Right renal pelvis (tissue), 4 donors: ENCODE results near the gene DNAJC21. TPM values are rescaled to one million over a fixed set of nuclear protein-coding genes. Genes with fewer than 3 reads are reported as not detected.
A peak's percentile ranks its signal among the peaks of the same experiment; 100 is the strongest.
"Not testable (repeated sequence)": the region's sequence is repeated elsewhere in the genome, so short reads cannot be mapped to it uniquely, and the experiment has no call there.

Source experiments
- DNase-seq, 4 donors: peaks; one replicate each; pipeline ENCODE4 v3.0.0-alpha.2; 2013; ENCODE audit warnings: low read depth in 4 of 4, low spot score in 3 of 4, missing footprints in 1 of 4
- polyA plus RNA-seq, 4 donors: library from polyadenylated mRNA; unstranded; fragments of 120-200 nt; gene quantifications; one replicate each; pipeline ENCODE4 v1.2.1, GENCODE V29; 2013; ENCODE audit not compliant: insufficient read length in 4 of 4

The DNAJC21 gene
- polyA plus RNA-seq, 4 donors: 70.2 to 77.2 (median 73.3) TPM

DNA sequence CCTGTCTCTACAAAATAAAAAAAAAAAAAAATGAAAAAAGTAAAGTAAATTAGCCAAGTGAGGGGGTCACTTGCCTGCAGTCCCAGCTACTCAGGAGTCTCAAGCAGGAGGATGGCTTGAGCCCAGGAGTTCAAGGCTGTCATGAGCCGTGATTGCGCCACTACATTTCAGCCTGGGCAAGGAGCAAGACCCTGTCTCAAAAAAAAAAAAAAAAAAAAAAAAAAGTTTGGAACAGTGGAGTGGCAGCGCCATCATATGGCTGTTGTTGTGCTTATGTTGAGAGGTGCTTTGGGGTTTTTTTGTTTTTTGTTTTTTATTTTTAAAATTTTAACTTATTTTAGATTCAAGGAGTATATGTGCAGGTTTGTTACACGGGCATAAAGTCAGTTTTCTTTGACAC is 10.3 kb upstream of the DNAJC21 start:
- no peak for DNase-seq

DNA sequence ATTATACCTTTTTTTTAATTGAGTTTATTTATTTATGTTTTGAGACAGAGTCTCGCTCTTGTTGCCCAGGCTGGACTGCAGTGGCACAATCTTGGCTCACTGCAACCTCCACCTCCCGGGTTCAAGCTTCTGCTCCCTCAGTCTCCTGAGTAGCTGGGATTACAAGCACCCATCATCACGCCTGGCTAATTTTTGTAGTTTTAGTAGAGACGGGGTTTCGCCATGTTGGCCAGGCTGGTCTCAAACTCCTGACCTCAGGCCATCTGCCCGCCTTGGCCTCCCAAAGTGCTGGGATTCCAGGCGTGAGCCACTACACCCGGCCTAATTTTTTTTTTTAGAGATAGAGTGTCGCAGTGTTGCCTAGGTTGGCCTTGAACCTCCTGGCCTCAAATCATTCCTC is 6.1 kb upstream of the DNAJC21 start:
- not testable (repeated sequence) for DNase-seq

DNA sequence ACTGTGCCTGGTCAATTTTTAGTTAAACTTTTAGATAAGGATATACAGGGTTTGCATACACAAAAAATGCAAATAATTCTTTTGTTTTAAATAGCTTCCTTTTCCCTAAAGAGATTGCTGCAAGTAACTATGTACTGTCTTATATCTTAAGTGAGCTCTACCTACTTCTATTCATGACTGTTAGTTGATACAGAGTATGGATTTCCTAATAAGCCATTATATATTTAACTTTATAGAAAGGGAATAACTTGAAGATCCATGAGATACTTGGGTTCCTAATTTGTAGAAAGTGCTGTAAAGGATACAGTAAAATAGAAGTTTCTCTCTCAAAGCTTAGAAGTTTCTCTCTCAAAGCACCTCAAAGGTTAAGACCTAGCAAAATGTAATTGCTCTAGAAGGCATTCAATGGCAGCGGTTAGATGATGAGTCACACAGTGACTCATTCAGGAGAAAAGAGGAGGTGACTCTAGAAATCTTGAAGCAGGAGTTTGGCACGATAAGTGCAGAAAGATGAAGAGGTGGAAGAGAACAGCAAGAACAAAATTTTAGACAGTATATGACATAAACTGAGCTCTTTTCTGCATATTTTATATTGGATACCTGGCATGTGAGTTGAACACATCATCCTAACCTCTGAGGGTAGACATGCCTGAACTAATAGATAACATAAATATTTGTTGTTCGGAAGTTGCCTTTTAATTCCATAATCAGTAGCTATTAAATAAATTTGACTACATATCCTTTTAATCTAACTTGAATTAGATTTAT is 5.5 kb upstream of the DNAJC21 start:
- DNase-seq: no peak

DNA sequence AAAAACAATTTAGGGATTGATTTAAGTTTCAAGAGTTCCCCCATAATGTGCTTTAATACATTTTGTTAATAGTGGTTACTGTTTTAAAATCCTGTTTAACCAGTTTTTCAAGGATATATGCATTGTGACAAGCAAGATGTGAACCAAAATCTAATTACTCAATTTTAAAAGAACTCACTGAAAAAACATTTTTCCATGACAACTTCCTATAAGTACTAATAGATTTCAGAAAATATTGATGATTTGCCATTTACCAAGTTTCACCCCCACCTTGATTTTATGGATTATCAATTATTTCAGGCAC is 4.9 kb upstream of the DNAJC21 start:
- DNase-seq: no peak

DNA sequence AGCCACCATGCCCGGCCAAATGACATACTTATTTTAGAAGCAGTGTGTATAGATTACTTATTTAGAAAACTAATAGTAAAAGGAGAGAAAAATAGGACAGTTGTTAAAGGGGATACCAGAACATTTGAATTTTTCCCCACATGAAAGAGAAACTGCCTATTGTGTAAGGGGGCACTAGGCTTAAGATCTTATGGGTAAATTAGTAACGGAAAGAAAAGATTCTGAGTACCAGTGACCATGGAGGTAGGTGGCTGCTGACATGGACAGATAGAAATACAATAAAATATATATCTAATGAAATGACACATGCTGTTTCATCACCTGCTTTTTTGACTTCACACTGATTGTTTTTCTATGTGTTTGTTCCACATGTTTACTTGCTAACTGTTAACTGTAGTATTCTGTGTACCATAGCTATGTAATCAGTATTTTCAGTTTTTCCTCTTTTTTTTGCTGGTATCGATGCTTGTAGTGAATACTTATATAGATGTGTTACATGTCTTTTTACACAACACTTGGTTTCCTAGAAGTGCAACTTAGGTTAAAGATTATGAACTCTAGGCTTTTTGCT is 3.0 kb upstream of the DNAJC21 start:
- no peak for DNase-seq

DNA sequence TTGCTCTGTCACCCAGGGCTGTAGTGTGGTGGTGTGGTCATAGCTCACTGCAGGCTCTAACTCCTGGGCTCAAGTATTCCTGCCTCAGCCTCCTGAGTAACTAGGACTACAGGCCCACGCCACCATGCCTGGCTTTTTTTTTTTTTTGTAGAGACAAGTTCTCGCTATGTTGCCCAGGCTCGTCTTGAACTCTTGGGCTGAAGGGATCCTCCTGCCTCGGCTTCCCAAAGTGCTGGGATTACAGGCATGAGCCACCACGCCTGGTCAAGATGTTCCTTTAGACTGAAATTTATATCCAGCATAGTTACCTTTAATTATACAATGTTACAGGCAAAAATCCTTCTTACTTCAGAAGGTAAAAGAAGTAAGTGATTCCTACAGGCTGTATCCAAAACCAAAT is 1.6 kb upstream of the DNAJC21 start:
- DNase-seq: no peak

DNA sequence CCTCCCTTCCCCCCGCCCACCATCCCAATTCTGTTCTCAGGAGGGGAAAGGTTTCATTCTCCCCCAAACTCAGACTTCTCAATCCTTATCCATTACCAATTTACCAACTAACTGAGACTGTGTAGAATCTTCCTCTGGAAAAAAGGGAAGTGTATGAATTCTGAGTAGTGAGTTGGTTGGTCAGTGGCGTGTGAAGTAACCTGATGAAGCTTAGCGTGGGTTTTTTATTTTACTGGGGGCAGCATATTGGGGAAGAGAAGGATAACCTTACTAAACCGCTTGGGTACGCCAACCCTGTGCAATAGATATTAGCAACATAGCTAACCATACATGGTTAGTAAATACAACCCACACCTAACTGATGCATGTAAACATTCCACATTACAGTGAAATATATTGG is 1.1 kb upstream of the DNAJC21 start:
- DNase-seq: no peak

DNA sequence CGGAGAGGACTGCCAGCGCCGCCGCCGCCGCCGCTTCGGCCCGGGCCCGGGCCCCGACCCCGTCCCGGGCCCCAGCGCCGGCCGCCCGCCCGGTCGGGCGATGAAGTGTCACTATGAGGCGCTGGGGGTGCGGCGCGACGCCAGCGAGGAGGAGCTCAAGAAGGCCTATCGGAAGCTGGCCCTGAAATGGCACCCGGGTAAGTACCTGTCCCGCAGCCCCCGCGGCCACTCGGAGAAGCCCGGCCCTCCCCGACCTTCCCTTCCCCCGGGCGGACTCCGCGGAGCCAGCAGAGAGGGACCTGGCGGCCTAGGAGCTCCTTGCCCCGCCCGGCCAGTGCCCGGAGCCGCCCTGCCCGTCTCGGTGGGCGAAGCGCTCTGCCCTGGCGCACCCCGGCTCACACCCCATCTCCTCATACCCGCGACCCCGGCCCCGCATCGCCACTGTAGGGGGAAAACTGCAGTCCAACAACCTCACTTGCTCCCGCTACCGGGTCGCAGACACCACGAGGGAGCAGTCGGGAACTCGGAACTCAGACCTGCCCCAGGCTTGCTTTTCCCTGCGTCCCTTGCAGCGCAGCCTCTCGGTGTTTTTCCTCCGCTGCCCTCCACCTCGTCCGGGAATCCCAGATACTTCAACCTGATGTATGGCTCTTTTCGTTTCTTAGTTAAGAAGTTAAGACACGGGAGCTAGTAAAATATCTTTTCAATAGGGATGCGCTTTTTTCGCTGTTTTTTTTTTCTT is 532 bp downstream of the DNAJC21 start:
- peak; percentile 54 to 67 (median 61) for DNase-seq

DNA sequence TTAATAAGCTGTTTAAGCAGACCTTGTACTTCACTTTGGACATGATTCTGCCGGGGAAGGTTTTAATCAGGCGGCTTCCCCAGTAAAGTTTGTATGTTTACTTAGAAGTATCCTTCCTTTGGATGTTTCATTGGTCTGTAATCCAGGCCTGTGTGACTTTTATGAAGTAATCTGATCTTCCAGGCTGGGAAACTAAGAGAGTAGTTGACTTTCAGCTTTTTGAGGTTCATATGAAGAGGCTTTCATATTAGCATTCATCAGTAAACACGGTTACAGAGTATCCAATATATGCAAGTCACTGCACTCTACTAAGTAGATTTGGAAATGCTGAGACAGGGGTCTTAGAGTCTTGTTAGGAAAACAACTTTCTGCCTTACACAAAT is 1.1 kb downstream of the DNAJC21 start:
- DNase-seq: no peak

DNA sequence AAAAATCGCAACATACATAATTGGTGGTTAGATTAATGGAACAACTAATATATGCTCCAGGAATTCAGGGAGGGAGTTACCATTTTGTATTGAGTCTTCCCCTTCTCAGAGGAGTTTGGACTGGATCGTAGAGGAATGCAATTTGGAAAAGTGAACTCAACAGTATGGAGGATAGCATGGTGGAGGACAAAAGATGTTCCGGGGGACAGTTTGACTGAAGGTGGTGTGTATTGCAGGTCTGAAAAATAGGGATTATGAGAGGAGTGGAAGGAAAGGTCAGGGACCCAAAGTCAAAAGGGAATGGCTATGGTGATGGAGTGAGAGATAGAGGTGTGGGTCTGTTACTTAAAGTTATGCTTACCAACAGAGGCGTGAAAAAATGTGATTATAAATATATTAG is 1.5 kb downstream of the DNAJC21 start:
- no peak for DNase-seq

DNA sequence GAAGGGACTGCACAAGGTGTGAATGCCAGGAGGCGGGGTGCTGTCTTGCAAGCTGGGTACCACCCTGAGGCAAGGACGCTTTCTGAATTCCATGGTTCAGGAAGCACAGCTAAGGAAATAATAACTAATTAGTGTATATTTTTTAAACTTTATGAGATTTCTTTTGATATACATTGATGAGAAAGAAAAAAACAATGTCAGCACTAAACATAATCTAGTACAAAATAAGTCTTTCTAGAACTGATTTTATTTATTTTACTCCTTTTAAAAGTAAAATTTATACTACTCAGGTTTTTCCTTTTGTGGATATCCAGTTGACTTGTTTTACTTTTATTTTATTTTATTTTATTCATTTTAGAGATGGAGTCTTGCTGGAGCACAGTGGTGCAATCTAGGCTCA is 3.6 kb downstream of the DNAJC21 start:
- DNase-seq: no peak

DNA sequence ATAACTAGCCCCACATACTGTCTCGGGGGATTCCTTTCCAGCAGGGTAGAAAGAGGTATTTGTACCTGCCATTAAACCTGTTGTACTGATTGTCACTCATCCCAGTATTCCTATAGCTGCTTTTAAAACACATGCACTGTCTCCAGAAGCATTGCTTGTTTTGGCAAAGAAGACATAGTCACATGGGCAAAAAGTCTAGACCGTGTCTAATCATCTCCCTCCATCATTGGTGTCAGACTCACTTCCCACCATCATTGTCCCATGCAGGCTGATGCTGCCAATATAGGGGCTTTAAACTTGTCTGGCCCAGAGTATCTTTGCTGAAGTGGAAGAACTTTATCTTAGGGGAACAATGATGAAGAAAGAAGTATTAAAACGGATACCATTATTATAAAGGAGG is 12.6 kb downstream of the DNAJC21 start:
- no peak for DNase-seq

DNA sequence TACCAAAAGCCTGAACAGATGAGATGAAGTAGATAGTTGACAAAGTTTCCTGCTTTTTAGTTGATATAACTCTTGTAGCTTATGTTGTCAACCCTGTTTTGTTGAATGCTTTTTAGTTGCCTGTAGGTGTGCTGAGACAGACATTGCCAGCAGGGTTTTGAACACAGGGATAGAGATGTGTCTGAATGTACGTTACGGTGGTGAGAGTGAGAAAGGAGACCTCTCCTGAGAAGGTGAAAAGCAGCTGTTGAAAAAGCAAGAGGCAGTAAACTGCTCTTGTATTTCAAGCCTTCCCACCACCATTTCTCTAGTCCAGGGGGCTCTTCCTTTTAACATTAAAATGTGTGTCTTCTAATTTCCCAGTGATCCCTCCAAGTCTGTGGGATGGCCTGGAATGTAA is 14.7 kb downstream of the DNAJC21 start:
- no peak for DNase-seq

DNA sequence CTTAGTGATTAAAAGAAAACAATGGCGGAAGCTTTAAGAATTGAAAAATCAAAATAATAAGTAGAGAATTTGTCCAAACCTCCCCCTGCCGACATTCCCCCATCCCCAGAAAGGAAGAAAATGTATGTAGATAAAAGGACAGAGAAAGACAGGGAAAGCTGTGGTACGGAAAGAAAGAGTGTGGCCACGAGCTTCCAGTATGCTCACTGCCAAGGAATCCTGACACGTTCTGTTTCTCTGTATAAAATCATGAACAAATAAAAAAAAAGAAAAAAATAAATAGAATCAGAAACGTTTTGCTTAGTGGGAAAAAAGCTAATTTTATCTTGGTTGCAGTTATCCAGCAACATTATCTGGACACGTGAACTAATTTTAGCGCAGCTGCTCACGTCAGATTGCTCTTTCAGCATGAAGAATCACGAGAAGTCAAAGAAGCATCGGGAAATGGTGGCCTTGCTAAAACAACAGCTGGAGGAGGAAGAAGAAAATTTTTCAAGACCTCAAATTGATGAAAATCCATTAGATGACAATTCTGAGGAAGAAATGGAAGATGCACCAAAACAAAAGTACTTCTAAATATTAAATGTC is 15.2 kb downstream of the DNAJC21 start:
- no peak for DNase-seq

DNA sequence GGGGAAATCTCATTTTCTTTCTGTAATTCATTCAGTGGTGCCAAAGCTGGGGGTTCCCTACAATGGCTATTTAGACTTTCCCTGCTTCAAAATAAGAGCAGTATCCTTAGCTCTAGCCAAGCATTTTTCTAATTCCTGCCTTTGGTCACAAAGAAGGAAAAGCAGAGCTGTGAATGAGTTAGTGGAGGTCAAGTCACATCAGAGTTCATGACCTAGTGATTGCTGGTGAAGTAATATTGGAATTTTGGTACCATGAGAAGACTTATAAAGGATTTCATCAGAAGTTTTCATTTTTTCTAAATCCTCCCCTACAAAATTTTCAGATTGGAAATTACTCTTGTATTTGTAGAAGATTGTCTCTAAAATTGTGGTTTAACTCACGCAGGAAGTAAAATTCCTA is 28.0 kb downstream of the DNAJC21 start:
- DNase-seq: no peak

DNA sequence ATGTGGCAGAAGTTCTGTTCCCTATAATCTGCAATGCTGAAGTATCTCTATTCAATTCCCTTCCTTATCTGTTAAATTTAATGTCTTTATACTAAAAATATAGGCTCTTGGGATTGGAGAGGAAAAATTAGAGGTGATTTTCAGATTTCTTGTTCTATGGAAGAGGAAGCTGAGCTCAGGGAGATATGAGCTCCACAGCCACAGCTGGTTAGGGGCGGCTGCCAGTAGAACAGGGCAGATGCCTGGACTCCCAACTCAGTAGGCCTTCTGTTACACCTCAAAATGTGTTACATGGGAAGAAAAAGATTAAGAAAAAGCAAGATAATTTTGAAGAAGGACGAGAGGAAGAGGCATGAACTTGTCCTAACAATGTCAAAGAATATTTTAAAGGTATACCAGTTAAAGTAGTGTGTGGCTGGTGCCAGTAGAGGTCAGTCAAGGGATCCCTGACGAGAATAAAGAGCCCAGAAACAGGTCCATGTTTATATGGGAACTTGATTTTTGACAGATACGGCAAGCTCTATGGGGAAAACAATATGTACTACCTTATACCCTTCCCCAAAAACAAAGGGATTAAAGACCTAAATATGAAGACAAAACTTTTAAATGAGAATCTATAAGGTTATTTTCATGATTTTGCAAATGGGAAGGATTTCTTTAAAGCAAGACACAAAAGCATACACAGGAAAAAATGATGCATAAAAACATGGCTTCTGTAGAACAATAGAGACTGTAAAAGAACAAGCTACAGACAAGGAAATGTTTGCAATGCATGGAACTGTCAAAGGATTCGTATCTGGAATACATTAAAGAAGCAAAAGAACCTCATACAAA is 28.7 kb downstream of the DNAJC21 start:
- peak in 1 of 4 donors; percentile 17 for DNase-seq

DNA sequence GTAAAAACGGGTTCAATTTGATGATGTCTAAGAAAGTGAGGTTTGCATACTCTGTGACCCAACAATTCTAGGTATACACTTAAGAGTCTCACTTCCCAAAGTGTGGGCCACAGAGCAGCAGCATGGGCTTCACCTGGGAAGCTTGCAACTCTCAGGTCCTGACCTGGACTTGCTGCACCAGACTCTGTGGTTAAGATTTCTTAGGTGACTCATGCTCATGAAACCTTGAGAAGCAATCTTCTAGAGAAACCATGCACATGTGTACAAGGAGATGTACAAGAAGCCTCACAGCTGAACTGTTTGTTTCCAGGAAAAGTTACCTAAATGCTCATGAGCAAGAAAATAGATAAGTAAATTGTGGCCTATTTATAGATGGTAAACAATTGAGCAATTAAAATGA is 30.0 kb downstream of the DNAJC21 start:
- no peak for DNase-seq

DNA sequence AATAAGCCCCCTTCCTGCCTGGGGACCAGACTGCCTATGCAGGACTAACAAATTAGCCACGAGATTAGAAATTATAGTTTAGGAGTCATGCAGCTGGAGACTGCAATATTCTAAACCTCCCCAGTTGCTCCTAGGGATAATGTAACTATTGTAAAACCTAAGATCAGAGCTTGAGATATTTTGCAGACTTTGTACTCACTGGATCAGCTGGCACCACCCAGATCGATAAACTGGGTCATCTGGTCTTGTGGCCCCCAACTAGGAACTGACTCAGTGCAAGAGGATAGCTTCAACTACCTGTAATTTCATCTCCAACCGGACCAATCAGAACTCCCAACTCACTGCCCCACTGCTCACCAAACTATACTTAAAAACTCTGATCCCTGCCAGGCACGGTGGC is 38.2 kb downstream of the DNAJC21 start:
- DNase-seq: no peak

DNA sequence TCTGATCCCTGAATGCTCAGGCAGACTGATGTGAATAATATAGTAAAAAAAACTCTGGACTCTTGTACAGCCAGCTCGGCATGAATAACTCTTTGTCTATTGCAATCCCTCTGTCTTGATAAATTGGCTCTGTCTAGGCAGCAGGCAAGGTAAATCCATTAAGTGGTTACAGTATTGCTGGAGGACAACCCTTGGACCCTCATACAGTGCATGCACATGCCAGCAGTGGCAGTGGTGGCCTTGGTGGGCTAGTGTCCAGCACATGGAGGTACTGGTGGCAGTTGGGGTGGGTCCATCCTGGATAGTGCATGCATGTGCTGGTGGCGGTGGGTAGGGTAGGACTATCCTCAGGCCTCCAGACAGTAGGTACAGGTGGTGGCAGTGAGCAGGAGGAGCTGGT is 38.9 kb downstream of the DNAJC21 start:
- DNase-seq: no peak

DNA sequence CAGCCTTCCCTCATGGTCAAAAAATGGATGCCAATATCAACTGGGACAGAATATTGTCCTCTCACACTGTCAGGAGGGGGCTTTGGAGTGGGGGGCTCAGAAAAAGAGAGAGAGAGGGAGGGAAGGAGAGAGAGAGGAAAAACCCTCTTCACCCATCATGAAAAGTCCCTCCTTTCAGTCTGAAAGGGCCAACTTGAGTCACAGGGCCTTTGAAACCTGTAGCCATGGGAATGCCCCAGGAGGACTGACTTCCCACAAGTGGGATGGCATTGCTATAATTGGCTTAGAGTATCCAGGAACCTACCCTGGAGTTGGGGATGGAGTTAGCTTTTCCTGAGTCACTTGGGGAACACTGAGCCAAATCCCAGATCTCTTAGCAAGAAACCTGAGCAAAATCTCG is 41.2 kb downstream of the DNAJC21 start:
- DNase-seq: no peak

DNA sequence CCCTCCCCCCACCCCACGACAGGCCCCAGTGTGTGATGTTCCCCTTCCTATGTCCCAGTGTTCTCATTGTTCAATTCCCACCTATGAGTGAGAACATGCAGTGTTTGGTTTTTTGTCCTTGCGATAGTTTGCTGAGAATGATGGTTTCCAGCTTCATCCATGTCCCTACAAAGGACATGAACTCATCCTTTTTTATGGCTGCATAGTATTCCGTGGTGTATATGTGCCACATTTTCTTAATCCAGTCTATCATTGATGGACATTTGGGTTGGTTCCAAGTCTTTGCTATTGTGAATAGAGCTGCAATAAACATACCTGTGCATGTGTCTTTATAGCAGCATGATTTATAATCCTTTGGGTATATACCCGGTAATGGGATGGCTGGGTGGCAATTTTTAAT is 42.3 kb downstream of the DNAJC21 start:
- DNase-seq: not testable (repeated sequence)
